ENCODE results near the gene LHX5.

LHX5 gene

DNA sequence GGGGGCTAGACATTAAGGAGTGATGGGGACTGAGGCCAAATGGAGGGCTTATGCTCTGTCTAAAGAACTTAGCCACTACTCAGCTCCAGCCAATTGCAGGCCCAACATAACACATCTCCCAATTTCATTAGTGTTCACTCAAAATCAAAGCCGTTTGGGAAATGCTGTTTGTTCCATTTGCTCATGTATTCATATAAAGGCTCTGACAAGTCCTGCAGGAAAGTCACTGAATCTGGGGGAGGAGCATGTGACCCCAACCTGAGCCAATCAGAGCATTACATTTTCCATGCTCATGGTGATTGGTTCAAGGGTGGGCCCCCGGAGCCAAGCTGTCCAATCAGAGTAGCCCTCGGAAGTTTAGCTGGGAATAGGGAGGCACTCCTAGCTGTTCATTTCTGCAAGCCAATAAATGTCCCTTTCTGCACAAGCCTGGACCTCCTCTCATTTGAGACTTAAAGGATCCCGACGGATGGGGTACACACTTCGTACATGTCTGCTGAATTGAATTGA, 28.6 kb downstream of the LHX5 start:
- H3K27ac ChIP-seq = no peak overlapping the region
- peaks cover 10% of the 10 kb centered on the region for H3K4me1 ChIP-seq
- peaks cover 6% of the 10 kb centered on the region; the same call in 1 of the 2 replicates for H3K9me3 ChIP-seq
- no peak overlapping the region for H3K4me2 ChIP-seq
- no peaks in the 10 kb centered on the region for H4K20me1 ChIP-seq
- H3K27me3 ChIP-seq = no peaks in the 10 kb centered on the region
- no peak overlapping the region for H3K4me3 ChIP-seq
- TF ChIP-seq Cebpa-rat (IDR thresholded peaks at IDR 0.05) = no peak
- no peaks in the 10 kb centered on the region for H3K36me3 ChIP-seq
- no peak overlapping the region for H3K9ac ChIP-seq

DNA sequence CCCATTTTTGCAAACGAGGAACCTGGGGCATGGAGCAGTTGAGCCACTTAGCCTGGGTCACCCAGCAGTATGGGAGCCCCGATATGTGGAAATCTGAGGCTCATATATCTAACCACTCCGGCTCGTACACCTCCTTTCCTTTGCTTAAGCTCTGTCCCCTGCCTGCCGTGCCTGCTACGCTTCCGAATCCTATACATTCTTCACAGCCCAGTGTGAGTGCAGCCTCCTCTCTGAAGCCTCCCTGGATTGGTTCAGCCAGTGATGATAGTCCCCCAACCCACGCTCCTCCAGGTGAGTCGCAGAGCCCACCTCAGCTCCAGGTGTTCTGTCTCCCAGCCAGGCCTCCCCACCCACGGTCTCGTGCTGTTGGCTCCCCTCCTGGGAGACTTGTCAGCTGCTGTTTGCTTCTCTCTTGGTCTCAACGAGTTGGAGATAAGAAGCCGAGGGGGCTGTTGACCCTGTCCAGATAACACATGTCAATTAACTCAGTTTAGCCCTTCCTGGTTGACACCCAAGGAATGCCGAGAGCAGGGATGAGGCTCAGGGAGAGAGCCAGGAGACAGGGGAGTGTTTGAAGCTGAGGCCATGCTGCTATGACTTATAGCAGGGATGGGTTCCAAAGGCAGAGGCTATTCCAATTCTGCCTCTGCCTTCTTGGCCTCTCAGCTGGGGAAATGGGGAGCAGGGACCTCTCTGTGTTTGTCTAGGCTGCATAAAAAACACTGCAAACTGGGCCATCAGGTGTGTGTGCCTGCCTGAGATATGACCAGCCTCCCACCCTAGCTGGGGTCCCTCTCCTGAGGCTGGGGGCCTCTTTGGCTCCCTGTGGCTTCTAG, 30.5 kb downstream of the LHX5 start:
- H3K4me1 ChIP-seq = peaks cover 9% of the 10 kb centered on the region
- TF ChIP-seq Cebpa-rat (IDR thresholded peaks at IDR 0.05) = no peak
- no peak overlapping the region for H3K9ac ChIP-seq

GRCh38 chr12:113440336-113440735, 31.3 kb downstream of the LHX5 start:
- TF ChIP-seq Cebpa-rat (IDR thresholded peaks at IDR 0.05) = no peak
- no peaks in the 10 kb centered on the region for H3K27me3 ChIP-seq
- no peaks in the 10 kb centered on the region for H4K20me1 ChIP-seq
- no peak overlapping the region for H3K4me3 ChIP-seq
- H3K36me3 ChIP-seq = no peaks in the 10 kb centered on the region
- H3K9ac ChIP-seq = no peak overlapping the region
- H3K4me2 ChIP-seq = no peak overlapping the region
- H3K27ac ChIP-seq = no peak overlapping the region
- peaks cover 3% of the 10 kb centered on the region; the same call in 1 of the 2 replicates for H3K9me3 ChIP-seq
- peaks cover 1% of the 10 kb centered on the region; the same call in 1 of the 2 replicates for H3K4me1 ChIP-seq

More for the DNA sequence above, 30.5 kb downstream of the LHX5 start:
- H3K9me3 ChIP-seq = peaks cover 6% of the 10 kb centered on the region; the same call in 1 of the 2 replicates
- H3K27ac ChIP-seq = no peak overlapping the region
- no peaks in the 10 kb centered on the region for H4K20me1 ChIP-seq
- no peaks in the 10 kb centered on the region for H3K36me3 ChIP-seq
- no peaks in the 10 kb centered on the region for H3K27me3 ChIP-seq
- no peak overlapping the region for H3K4me3 ChIP-seq
- no peak overlapping the region for H3K4me2 ChIP-seq

DNA sequence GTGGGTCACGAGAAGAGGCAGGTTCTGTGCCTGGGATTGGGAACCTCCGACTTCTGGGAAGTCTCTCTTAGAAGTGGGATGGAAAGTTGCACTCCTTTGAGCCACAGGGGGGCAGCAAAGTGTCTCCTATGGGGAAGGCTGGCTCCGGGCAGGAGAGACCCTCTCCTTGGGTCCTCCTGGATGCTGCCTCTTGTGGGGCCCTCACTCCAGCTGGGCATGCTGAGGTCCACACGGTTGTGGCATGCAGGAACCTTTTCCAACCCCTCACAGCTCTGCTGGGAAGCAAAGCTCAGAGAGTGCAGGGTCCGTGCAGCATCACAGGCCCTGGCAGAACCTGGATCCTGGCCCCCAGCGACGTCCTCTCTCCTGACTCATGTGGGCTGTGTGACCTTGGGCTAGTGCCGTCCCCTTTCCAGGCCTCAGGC, 32.1 kb downstream of the LHX5 start:
- Histone ChIP-seq H3K9ac (no peak overlapping the region), H3K4me2 (no peak overlapping the region), H3K4me3 (no peak overlapping the region), H3K4me1 (no peaks in the 10 kb centered on the region), H4K20me1 (no peaks in the 10 kb centered on the region), H3K27me3 (no peaks in the 10 kb centered on the region), H3K27ac (no peak overlapping the region), H3K9me3 (no peaks in the 10 kb centered on the region), H3K36me3 (no peaks in the 10 kb centered on the region)
- no peak for TF ChIP-seq Cebpa-rat (IDR thresholded peaks at IDR 0.05)

- no peaks in the 10 kb centered on the region for H3K9me3 ChIP-seq
- no peak overlapping the region for H3K4me3 ChIP-seq
- no peak for TF ChIP-seq Cebpa-rat (IDR thresholded peaks at IDR 0.05)
- no peak overlapping the region for H3K4me2 ChIP-seq
- no peaks in the 10 kb centered on the region for H4K20me1 ChIP-seq
- H3K27me3 ChIP-seq = no peaks in the 10 kb centered on the region
- no peak overlapping the region for H3K9ac ChIP-seq
- H3K27ac ChIP-seq = no peak overlapping the region
- no peaks in the 10 kb centered on the region for H3K36me3 ChIP-seq
- no peaks in the 10 kb centered on the region for H3K4me1 ChIP-seq
These were observed 32.4 kb downstream of the LHX5 start for GRCh38 chr12:113439301-113439597.

GRCh38 chr12:113438523-113439300, 33.0 kb downstream of the LHX5 start:
- H3K4me3 ChIP-seq = no peak overlapping the region
- H3K36me3 ChIP-seq = no peaks in the 10 kb centered on the region
- H3K9me3 ChIP-seq = no peaks in the 10 kb centered on the region
- TF ChIP-seq Cebpa-rat (IDR thresholded peaks at IDR 0.05) = no peak
- no peak overlapping the region for H3K4me2 ChIP-seq
- H4K20me1 ChIP-seq = no peaks in the 10 kb centered on the region
- no peaks in the 10 kb centered on the region for H3K27me3 ChIP-seq
- H3K9ac ChIP-seq = no peak overlapping the region
- H3K4me1 ChIP-seq = no peaks in the 10 kb centered on the region
- H3K27ac ChIP-seq = no peak overlapping the region

DNA sequence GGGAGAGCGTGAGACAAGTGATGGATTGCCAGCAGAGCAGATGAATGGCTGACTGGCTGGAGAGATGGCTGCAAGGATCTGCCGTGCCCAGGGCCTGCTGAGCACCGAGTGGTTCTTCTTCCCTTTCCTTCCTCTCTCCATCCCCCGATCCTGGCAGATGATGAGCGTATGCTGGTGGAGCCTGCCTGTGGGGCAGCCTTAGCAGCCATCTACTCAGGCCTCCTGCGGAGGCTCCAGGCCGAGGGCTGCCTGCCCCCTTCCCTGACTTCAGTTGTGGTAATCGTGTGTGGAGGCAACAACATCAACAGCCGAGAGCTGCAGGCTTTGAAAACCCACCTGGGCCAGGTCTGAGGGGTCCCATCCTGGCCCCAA, 34.0 kb downstream of the LHX5 start:
- Histone ChIP-seq H3K36me3 (no peaks in the 10 kb centered on the region), H3K4me2 (no peak overlapping the region), H3K9ac (no peak overlapping the region), H3K4me1 (no peaks in the 10 kb centered on the region), H4K20me1 (no peaks in the 10 kb centered on the region), H3K9me3 (no peaks in the 10 kb centered on the region), H3K27me3 (no peaks in the 10 kb centered on the region), H3K4me3 (no peak overlapping the region), H3K27ac (no peak overlapping the region)
- TF ChIP-seq Cebpa-rat (IDR thresholded peaks at IDR 0.05) = no peak

GRCh38 chr12:113436993-113437728, 34.5 kb downstream of the LHX5 start:
- H3K9ac ChIP-seq = no peak overlapping the region
- H3K9me3 ChIP-seq = no peaks in the 10 kb centered on the region
- H3K27me3 ChIP-seq = no peaks in the 10 kb centered on the region
- H3K36me3 ChIP-seq = no peaks in the 10 kb centered on the region
- H4K20me1 ChIP-seq = no peaks in the 10 kb centered on the region
- no peak overlapping the region for H3K4me2 ChIP-seq
- no peak for TF ChIP-seq Cebpa-rat (IDR thresholded peaks at IDR 0.05)
- no peaks in the 10 kb centered on the region for H3K4me1 ChIP-seq
- no peak overlapping the region for H3K4me3 ChIP-seq
- H3K27ac ChIP-seq = no peak overlapping the region

- no peak for TF ChIP-seq Cebpa-rat (IDR thresholded peaks at IDR 0.05)
- no peaks in the 10 kb centered on the region for H3K36me3 ChIP-seq
- H3K9ac ChIP-seq = no peak overlapping the region
- H3K4me2 ChIP-seq = no peak overlapping the region
- no peak overlapping the region for H3K27ac ChIP-seq
- no peaks in the 10 kb centered on the region for H3K27me3 ChIP-seq
- H3K4me3 ChIP-seq = no peak overlapping the region
- no peaks in the 10 kb centered on the region for H3K4me1 ChIP-seq
- H4K20me1 ChIP-seq = no peaks in the 10 kb centered on the region
- H3K9me3 ChIP-seq = no peaks in the 10 kb centered on the region
These were observed 35.1 kb downstream of the LHX5 start for GRCh38 chr12:113436586-113436985.
